G401.6 (cell line): Measurements from ENCODE around the gene TMX4.

ENCODE experiments used
- FAIRE-seq: peaks from 2 replicates; lab custom pipeline; 2012; peaks lifted over from hg19 to GRCh38; lab: Jason Lieb, UNC

The TMX4 gene

DNA sequence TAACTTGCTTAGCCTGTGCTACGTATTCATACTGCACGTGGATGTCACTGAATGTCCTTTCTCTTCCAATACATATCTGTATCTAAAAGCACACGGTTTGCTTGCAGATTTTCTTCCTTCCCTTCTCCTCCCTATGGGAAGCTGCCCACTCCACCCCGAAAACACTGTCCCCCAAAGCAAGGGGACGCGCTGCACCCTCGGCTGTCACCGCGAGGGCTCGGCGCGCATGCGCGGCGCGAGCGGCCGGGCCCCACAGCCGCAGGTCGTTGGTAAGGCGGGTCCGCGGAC is 659 bp downstream of the TMX4 start:
- FAIRE-seq: no peak

DNA sequence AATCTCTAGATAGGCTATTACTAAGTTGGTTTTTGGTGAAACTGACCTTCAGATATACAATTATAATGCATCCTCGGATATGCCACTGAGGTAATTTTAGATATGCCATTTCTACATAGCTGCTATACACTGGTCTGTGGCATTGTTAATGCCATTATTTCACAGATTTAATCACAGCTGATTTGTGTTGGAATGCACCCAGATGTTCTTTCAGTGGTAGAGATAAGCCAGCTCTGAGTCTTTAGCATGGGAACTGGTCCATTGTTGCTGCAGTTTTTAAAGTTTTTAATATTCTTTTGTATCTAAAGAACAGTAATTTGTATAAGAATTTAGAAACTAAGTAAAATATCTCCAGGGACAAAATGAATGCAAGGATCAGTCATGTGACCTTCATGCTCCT is 6.8 kb downstream of the TMX4 start:
- no peak for FAIRE-seq

DNA sequence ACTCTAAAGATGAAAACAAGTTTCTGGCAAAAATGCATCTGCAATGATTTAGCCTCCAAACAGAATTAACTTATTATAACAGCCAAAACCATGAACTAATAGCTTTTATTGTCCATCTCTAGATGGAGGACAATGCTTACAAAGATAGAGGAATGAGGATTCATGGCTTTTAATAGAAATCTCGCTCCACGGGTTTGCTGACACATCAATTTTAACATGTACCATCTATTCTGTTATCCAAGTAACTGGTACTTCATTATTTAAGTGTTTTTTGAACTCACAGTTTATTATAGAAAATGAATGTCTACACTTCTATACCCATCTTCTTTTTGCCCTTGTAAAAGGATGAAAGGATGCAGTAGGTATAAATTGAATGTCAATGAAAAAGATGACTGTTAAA is 10.8 kb downstream of the TMX4 start:
- FAIRE-seq: no peak

DNA sequence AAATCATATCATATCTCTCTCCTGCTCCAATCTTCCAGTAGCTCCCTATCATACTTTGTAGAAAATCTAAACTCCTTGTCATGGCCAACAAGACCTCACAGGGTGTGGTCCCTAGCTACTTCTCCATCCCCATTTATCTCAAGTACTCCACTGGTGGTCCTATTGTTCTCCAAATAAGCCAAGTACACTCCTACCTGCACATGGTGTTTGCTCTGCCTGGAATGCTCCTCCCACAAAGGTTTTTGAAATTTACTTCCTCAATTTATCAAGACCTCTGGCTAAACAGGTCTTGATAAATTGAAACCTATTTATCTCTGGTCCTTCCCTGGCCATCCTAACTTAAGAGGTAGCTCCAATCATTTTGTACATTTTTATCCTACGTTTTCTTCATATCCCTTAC is 12.1 kb downstream of the TMX4 start:
- no peak for FAIRE-seq

DNA sequence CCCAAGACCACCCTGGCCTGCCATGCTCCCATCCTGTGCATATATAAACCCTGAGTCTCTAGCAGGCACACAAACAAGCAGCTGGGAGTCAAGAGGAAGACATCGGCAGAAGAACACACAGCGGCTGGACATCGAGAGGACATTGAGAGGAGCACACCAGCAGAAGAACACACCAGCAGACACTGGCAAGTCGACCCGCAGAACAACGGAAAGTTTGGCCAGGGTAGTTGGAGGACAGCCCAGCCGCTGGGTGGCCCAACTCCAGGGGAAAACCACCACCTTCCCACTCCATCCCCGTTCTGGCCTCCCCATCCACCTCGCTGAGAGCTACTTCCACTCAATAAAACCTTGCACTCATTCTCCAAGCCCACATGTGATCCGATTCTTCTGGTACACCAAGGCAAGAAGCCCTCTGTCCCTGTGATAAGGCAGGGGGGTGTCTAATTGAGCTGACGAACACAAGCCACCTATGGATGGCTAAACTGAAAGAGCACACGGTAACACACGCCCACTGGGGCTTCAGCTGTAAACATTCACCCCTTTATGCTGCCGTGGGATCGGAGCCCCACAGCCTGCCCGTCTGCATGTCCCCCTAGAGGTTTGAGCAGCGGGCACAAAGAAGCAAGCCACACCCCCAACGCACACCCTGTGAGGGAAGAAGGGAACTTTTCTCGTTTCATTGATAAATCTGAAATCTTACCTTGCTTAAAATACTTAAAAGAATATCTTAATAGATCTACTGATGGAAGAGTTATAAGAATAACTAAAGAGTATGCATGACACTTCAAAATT is 13.8 kb downstream of the TMX4 start:
- no peak for FAIRE-seq

DNA sequence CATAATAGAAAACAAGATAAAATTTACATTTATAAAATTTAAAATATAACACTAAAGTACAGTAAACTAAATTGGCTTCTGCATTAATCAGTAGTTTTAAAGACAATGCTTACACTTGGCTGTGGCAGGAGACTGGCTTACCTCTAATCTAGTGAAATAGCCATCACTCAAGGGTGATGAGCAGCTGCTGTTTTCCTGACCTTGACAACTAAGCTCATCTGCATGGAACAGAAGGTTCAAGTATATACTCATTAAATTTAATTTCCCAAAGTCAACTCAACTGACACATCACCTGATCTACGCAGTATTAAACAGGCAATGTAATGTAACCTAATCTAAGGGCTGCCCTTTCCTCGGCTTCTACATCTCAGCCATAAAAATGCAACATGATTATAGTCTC is 14.5 kb downstream of the TMX4 start:
- FAIRE-seq: no peak

DNA sequence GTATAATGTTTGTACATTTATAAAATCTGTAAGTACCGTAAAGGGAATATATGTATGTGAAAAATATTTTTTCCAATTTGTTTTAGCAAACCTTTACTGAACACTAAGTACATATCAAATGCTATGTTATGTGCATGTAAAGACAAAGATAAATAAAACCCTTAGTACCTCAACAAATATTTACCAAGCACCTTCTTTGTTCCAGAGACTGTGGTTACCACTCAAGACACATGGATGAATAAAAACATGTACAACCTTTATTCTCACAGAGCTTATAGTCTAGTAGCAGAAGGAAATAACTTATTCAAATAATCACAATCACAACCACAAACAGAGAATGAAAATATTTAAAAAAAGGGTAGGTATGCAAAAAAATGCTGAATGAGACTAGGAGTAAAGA is 17.5 kb downstream of the TMX4 start:
- FAIRE-seq: no peak

DNA sequence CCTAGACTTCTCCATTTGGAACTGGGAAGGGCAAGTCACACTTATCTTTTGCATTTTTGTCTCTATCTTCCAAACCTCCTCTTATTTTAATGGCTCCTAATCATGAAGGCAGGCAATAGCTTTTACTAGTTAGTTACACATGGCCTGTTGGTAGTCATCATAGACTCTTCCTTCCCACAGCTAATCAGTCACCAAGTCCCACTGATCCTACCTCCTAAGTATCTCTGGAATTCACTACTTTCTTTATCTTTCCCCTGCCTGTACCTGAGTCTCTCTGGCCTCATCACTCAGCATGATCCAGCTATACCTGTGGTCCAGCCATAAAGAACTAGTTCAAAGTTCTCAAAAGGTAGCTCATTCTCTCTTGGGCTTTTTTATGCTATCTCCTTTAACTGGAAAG is 18.8 kb downstream of the TMX4 start:
- no peak for FAIRE-seq

DNA sequence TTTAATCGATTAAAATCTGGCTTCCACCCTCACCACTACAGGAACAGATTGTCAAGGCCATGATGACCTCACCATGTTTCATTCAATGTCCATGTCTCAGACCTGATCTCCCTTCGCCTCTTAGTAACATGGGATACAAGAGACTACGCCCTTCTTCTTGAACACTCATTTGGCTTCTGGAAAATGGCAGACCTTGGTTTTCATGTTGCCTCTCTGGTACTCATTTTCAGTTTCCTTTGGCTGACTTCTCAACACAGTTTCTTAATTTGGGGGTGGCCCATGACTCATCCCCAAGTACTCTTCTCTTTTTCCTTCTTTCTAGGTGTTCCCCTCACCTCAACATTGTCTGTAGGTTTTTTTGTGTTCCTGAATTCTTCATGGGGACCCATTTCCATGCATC is 22.7 kb downstream of the TMX4 start:
- FAIRE-seq: no peak

DNA sequence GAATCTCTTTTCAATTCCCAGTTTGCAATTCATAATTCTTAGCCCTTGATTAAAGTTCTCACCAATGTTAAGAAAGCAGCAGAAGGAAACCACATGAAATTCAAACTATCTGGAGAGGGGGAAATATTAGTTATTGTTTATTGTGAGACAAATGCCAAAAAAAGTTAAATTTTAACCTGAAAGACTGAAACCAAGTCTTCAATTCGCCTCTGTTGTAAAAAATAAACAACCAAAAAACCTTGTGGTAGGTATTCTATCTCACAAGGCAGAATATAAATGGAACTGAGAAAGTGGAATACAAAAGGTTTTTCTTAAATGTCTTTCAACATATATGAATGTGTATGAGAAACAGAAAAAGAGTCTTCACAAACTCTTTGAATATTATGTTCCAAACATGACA is 24.8 kb downstream of the TMX4 start:
- FAIRE-seq: no peak

DNA sequence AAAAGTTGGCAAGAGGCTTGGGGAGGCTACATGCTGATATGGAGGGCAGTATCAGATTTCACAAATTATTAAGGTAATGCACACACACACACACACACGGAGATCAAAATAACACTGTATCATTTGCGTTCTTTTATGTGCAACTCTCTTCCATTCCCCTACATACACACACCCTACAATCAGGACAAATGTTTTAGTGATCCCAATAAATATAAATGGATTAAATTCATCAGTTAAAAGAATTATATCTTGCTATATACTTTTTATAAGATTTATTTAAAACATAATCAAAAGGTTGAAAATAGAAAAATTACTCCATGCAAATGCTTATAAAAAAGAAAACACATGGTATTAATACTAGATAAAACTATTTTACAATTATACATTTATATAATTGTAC is 25.9 kb downstream of the TMX4 start:
- FAIRE-seq: peak; percentile 80

DNA sequence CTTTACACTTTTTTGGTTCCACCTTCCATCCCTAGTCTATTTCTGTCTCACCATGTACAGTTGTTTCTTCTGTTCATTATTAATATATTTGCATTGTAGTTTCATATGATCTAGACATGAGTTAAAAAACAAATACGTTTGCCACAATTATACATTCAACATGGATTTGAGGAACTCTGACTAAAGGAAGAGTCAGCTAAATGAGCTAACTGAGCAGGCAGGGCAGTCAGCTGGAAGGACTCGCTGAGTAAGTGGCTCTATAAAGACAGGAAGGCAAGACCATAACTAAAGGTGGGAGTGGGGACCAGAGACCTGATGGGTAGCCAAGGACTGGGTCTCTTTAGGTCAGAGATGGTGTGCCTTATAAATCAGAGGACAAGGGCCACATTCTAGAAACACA is 26.3 kb downstream of the TMX4 start:
- FAIRE-seq: no peak

DNA sequence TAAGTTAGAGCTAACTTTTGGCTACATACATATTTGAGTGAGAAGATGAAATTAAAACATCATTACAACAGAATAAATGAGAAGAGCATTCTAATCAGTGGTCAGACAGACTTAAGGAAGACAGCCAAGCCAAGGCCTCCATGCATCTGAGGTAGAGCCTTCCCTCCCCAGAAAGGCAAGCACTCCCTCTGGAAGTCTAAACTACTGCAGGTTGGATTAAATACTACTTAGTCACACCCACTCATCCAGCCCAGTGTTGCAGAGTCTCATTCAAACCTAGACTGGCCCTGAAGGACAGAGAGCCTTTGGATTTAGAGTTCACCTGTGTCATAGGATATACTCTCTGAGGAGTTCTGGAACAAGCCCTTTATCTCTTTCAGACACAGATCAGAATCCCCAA is 29.2 kb downstream of the TMX4 start:
- FAIRE-seq: no peak

DNA sequence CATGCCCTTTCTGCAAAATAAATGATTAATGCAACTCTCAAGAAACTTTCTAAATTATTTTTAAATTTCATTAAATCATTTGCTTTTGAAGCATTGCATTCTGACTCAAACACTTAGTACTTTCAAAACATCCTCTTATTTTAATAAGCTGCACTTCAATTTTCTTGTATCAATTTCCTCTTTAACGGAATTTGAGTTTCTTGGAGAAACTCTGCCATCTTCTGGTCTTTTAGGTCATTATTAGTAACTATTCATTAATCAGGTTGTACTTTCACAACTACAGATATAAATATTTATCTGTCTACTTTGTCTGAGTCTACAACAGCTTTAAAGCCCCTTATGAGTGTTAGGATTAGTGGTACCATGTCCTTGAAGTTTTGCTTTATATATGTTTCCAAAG is 30.2 kb downstream of the TMX4 start:
- no peak for FAIRE-seq

DNA sequence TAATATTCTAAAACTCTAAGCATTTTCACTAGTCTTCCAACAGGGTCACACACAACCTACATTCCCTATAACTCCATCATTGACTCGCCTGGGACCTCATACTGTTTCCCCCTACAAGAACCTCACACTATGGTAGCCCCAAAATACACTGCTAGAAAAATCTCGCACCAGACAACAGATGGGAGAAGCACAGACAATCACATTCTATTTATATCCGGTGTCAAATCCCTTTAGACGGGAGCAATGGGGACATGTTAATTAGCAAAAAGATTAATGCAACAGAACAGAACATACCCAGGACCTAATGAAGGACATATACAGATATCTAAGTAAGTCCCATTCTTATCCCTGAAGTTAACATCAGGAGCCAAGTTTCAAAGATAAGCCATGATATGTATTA is 33.6 kb downstream of the TMX4 start:
- no peak for FAIRE-seq

DNA sequence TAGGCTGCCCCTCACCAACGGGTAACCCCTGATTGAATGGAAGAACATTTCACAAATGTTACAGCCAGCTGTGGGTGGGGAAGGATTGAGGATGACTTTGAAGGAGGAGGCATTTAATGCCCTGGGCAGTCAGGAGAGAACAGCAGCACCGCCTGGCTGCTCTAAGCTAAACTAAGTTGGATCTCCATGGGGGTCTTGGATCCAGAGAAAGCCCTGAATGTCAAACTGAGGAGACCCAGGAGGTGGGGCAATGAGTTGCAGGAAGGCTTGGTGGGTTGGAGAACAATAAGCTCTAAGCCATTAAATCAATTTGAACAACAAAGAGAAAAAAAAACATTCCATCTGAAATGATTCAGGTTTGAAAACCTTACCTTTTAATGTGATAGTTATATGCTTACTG is 35.4 kb downstream of the TMX4 start:
- no peak for FAIRE-seq

DNA sequence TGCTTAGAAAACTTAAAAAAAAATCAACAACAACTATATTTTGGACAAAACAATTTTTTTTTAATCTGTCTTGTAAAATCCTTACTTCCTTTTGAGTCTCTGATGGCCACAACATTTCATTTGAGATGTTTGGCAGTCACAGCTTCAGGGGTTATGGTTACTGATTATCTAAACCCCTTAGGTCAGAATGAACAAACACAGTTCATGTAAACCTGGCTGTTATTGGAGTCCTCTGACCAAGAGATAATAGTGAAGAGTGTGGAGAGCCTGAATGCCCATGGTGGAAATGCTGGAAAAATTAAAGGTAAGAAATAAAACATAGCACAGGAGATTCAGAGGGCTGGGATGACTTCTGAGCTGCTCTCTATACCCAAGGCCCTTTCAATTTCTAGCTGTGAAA is 38.2 kb downstream of the TMX4 start:
- no peak for FAIRE-seq

DNA sequence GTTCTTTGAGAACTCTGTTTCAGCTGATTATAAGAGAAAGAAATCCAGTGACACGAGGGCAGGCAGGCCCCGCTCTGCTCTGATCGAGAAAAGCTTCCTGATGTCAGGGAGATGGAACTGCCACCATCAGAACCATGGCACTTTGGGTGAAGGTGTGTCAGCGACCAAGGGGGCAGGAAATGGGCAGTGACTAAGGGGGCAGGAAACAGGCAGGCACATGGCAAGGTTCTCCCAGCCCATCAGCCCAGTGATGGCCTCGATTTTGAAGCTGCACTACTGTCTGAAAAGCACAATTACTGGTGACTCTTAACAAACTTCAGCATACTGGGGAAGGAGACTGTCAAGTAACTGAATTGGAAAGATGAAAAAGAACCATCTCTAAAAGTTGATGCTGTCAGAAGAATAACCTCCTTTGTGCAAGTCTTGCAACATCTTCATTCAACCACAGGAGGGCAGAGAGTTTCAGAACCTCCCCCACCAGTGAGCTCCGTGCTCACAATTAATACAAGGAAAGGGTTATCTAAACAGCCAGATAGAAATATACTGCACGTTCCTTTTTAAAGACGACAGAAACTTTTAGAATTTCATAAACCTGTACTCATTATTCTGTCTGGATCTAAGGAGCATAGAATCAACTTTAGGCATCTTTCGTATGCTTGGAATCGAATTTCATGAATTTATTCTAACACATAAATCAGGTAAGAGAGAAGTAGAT is 39.1 kb downstream of the TMX4 start:
- no peak for FAIRE-seq

DNA sequence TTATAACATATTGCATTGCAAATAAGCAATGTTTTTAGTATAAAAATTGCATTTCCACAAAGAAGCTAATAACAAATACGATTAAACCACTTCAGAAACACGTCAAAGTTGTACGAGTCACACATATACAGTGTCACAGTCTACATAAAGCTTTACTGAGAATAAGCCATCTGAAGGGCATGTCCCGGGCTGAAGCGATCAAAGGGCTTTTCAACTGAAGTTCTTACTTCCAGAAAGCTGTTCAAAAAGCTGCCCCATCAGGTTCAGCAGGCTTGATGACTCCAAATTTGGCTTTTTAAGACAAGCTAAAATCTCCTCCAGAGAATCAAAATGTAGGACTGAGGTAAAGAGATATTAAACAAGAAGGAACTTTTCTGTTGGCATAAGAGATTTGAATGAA is 41.9 kb downstream of the TMX4 start:
- no peak for FAIRE-seq

DNA sequence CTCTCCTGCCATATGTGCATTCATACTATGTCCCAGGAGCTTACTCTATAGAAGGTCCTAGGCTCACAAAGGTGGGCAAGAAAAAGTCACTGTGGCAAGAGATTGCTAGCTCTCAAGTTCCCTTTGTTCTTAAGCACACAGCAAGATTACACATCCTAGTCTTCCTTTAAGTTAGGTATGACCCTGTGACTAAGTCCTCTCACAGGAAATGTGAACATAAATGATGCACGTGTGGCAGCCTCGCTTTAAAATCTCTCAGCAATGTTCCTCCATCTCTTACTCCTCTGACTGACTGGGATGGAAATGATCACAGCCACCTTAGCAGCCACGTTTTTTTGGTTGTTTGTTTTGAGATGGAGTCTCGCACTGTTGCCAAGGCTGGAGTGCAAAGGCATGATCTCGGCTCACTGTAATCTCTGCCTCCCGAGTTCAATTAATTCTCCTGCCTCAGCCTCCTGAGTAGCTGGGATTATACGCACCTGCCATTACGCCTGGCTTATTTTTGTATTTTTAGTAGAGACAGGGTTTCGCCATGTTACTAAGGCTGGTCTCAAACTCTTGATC is 43.6 kb downstream of the TMX4 start:
- FAIRE-seq: no peak

DNA sequence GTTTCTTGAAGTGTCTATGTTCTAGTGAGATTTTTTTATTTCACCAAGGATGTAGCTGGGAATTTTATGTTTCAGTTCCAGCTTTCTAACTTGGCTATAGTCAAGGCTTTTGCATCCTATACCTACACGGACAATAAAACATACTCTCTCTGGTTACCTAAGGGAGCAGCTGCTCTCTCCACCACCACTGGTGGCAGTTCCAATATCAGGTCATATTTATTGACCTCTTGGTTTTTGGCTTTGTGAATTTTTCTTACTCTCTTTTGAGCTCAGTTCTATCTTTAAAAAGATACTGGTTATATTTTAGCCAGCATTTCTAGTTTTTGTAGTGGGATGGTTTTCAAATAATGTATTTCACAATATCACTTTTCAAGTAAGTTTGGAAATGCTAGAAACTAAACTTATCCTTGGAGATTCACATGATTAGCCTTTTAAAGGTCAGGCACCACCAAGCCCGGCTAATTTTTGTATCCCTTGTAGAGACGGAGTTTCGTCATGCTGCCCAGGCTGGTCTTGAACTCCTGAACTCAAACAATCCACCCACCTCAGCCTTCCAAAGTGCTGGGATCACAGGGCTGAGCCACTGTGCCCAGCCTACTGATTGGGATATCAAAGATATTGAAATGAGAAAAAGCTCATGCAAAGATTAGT is 44.7 kb downstream of the TMX4 start:
- no peak for FAIRE-seq

DNA sequence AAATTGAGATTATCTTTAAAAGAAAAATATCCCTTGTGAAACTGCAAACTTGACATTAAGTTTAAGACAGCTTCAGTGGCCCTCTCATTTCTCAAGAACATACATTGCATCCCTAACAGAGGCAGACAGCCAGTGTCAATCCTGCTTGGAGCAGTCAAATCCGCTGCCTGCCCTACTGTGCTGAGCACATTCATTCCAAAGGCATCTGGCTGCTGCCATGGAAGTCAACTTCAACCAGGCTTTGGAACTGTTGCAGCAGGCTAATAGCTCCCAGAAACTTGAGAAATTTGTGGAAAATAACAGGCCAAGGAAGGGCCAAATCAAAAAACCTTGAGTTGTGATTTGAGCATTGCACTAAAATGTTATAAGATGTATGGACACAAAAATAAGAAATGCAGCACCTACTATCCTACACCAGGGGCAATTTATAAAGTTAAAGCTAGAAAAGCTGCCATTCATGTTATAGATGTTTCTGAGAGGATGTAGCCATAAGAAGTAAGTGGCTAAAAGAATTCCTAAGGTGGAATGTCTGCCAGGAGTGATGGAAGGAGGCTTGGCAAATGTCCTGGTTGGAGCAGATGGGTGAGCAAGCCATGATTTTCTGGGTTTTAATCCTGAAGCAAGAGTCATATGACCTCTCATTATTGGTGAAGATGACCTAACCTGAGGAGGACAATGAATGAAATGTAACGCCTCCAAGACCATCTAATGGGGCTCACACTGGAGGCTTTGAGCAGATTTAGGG is 47.9 kb downstream of the TMX4 start:
- no peak for FAIRE-seq
